Measurements from ENCODE around the gene SCRT2.

The SCRT2 gene

GRCh38 chr20:622161-622560 is 53.4 kb downstream of the SCRT2 start:
- no peak overlapping the region for H3K27ac ChIP-seq
- no peak for TF ChIP-seq CTCF (conservative IDR thresholded peaks at IDR 0.05)

- H3K27ac ChIP-seq: no peak overlapping the region
- no peak for TF ChIP-seq CTCF (conservative IDR thresholded peaks at IDR 0.05)
Observed at GRCh38 chr20:621125-621756, 54.4 kb downstream of the SCRT2 start.

GRCh38 chr20:620246-620645 is 55.4 kb downstream of the SCRT2 start:
- no peak for TF ChIP-seq CTCF (conservative IDR thresholded peaks at IDR 0.05)
- no peak overlapping the region for H3K27ac ChIP-seq

DNA sequence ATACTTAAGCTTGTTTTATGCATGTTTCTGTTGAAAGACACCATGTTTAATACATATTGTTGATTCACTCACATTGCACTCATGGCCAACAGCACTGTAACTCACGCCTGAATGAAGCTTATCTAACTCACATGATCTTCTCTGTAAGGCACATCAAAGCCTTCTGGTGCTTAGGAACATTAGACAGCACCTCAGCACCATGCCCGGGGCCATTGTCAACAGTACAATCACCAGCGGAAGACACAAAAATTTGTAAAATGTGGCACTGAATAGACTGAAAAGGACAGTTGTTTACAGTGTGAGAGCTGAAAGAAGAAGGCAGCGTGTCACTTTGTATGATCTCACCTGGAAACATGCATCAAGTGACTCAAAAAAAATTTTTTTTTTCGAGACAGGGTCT is 56.6 kb downstream of the SCRT2 start:
- no peak overlapping the region for H3K27ac ChIP-seq
- no peak for TF ChIP-seq CTCF (conservative IDR thresholded peaks at IDR 0.05)

GRCh38 chr20:617934-618690 is 57.5 kb downstream of the SCRT2 start:
- H3K27ac ChIP-seq: no peak overlapping the region
- TF ChIP-seq CTCF (conservative IDR thresholded peaks at IDR 0.05): no peak

DNA sequence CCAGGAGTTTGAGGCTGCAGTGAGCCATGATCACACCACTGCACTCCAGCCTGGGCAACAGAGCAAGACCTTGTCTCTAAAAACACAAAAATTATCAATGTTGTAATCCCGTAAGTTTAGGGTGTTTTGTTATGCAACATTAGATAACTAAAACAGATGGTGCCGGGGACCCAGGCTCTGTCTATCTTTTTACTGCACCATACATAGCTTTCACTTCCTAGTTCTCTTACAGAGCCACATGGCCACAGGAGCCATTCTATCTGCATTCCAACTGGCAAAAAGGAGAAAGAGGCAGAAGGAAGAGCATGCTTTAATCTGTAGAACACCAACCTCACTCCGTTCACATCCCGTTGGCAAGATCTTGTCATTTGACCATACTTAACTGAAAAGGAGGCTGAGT is 60.1 kb downstream of the SCRT2 start:
- no peak for TF ChIP-seq CTCF (conservative IDR thresholded peaks at IDR 0.05)
- no peak overlapping the region for H3K27ac ChIP-seq

DNA sequence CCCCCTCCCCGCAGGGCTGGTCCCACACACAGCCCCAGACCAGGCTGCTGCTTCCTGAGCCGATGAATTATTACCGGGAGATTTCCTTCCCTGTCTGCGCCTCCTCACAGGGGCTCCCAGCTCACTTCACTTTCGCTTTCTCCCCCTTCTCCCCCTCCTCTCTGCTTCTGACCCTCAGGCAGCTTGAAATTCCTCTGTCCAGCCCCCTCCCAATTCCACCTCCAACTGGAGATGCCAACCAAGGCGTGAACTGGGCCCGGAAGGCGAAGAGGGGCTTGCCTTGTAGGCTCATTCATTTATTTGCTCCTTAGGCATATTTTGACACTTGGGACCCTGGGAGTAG is 63.8 kb downstream of the SCRT2 start:
- TF ChIP-seq CTCF (conservative IDR thresholded peaks at IDR 0.05): no peak
- no peak overlapping the region for H3K27ac ChIP-seq
